OCI-LY7 (cell line): ENCODE measurements around the gene DDX28. TPM values are rescaled to one million over a fixed set of nuclear protein-coding genes. Genes with fewer than 3 reads are reported as not detected.
"Not testable (repeated sequence)": the region's sequence is repeated elsewhere in the genome, so short reads cannot be mapped to it uniquely, and the experiment has no call there.

Experiments
- BruUV-seq: library from RNA; stranded (reverse); fragments of 400-500 nt; replicated peaks from 2 replicates; lab custom pipeline; 2021; lab: Mats Ljungman, UMichigan
- CTCF ChIA-PET: fragments of 300-600 bp; sonication (Branson Sonifier 250); formaldehyde crosslinking; loops from one replicate; lab custom pipeline; 2022; ENCODE audit warnings: antibody characterized with exemption; ENCODE audit not compliant: unreplicated experiment; lab: Charles Lee
- POLR2A ChIA-PET: fragments of 300-600 bp; sonication (Branson Sonifier 250); formaldehyde crosslinking; loops from one replicate; lab custom pipeline; 2022; ENCODE audit warnings: antibody characterized with exemption; lab: Charles Lee
- DNase-seq: peaks from one replicate; pipeline ENCODE4 v3.0.0-alpha.2; 2015; ENCODE audit warnings: low spot score
- H2AFZ ChIP-seq: fragments of 200-600 bp; sonication (generic), shearing (Covaris generic); 2 replicates; pipeline ENCODE4 v1.6.1; 2014; ENCODE audit warnings: mild to moderate bottlenecking, antibody characterized with exemption, low read length, moderate library complexity
- H3K27ac ChIP-seq: fragments of 200-600 bp; sonication (generic); 2 replicates; pipeline ENCODE4 v1.5.1; 2014; ENCODE audit warnings: mixed run types, low read depth, mild to moderate bottlenecking, moderate library complexity, low read length, inconsistent platforms; ENCODE audit not compliant: poor library complexity, severe bottlenecking
- H3K36me3 ChIP-seq: fragments of 200-600 bp; sonication (generic); 2 replicates; pipeline ENCODE4 v1.6.1; 2014; ENCODE audit warnings: mild to moderate bottlenecking, antibody characterized with exemption, low read length, moderate library complexity, mixed read lengths; ENCODE audit not compliant: insufficient read depth
- H3K4me1 ChIP-seq: fragments of 200-600 bp; sonication (generic); 2 replicates; pipeline ENCODE4 v1.5.1; 2014; ENCODE audit warnings: mild to moderate bottlenecking, low read length; ENCODE audit not compliant: insufficient read depth, poor library complexity, severe bottlenecking
- H3K4me2 ChIP-seq: fragments of 200-600 bp; sonication (generic); 2 replicates; pipeline ENCODE4 v1.6.1; 2014; ENCODE audit warnings: mild to moderate bottlenecking, low read length
- H3K4me3 ChIP-seq: fragments of 200-600 bp; sonication (generic); 2 replicates; pipeline ENCODE4 v1.5.1; 2014; ENCODE audit warnings: mild to moderate bottlenecking, low read depth, low read length; ENCODE audit not compliant: poor library complexity, severe bottlenecking
- H3K79me2 ChIP-seq: fragments of 200-600 bp; sonication (generic); 2 replicates; pipeline ENCODE4 v1.6.1; 2016; ENCODE audit warnings: low read depth, mild to moderate bottlenecking, low read length, moderate library complexity, mixed read lengths; ENCODE audit not compliant: insufficient read depth
- H3K9me2 ChIP-seq: fragments of 200-600 bp; sonication (generic); 2 replicates; pipeline ENCODE4 v1.6.1; 2016; ENCODE audit warnings: mild to moderate bottlenecking, low read length, mixed read lengths; ENCODE audit not compliant: insufficient read depth
- H3K9me3 ChIP-seq: fragments of 200-600 bp; sonication (generic); 2 replicates; pipeline ENCODE4 v1.6.1; 2014; ENCODE audit warnings: mild to moderate bottlenecking, mixed run types, low read length, mixed read lengths
- H4K20me1 ChIP-seq: fragments of 200-600 bp; sonication (generic); 2 replicates; pipeline ENCODE4 v1.6.1; 2014; ENCODE audit warnings: mild to moderate bottlenecking, antibody characterized with exemption, low read length, moderate library complexity, mixed read lengths; ENCODE audit not compliant: insufficient read depth
- EZH2phosphoT487 ChIP-seq: fragments of 200-600 bp; sonication (generic); IDR thresholded peaks from 2 replicates; pipeline ENCODE4 v1.6.1; 2018; ENCODE audit warnings: low read depth, borderline replicate concordance, mild to moderate bottlenecking, mixed run types, antibody characterized with exemption, low read length, moderate library complexity, mixed read lengths
- intact Hi-C: fragments of 100-400 bp; cut with micrococcal nuclease; formaldehyde crosslinking; loops from one replicate; pipeline ENCODE4 v1.10.0; 2022; ENCODE audit not compliant: unreplicated experiment
- small RNA-seq: library from RNA; depleted of rRNA; stranded (forward); fragments of <200 nt; gene quantifications from one replicate; pipeline ENCODE3, GENCODE V24; 2014
- total RNA-seq, 2 experiments: library from RNA; depleted of rRNA in 1 of 2; stranded (reverse); fragments of >200 nt in 1 of 2; shearing (Covaris generic) in 1 of 2; gene quantifications; 2 replicates each; pipeline ENCODE4 v1.2.3, GENCODE V29; 2014 to 2022
- TF ChIP-seq, protein P1 (sequence below): fragments of 200-600 bp; sonication (generic); conservative IDR thresholded peaks from 2 replicates; pipeline ENCODE4 v1.5.1; 2014; ENCODE audit warnings: mild to moderate bottlenecking, antibody characterized with exemption, low read length, moderate library complexity, mixed read lengths

The DDX28 gene
- total RNA-seq, 2 experiments from 2014 or later = 18.1 to 31.4 TPM

DNA sequence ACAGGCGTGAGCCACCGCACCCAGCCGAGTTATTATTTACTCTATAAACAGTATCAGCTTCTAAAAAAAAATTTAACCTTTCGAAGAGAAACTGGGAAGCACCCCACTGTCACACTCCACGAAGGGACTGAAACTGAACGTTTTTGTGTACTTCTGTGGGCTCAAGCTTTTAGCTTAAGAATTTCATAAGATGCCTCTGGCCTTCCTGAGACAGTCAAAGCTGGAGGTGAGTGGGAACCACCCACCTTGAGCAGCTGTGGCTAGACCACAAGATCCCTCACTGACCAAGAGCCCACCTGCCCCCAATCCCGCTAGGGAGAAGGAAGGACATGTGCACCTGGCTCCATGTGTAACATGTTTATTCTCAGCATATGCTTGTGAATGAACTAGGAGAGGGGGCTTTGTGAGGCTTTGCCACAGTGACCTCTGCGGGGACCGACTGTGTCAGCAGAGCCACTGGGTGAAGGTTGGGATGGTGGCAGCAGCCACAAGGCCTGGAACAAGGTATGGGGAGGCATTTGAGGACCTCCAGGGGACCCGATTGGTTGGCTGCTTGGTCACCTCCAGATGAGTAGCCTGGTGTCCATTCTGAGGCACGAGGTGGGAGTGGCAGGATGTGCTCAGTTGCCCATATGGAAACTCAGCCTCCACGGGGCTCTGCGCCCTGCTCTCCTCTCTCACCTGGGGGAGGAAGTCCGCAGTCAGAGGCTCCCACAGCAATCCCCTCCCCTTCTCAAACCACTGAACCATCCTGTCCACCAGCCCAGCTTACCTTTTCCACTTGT lies 47.5 kb downstream of the DDX28 start:
- no peaks in the 10 kb centered on the region for H3K79me2 ChIP-seq
- no peaks in the 10 kb centered on the region for H3K36me3 ChIP-seq
- H4K20me1 ChIP-seq = no peaks in the 10 kb centered on the region
- H3K4me1 ChIP-seq = peaks cover 9% of the 10 kb centered on the region
- no peak for DNase-seq
- H3K27ac ChIP-seq = no peak overlapping the region
- no peaks in the 10 kb centered on the region for H3K9me3 ChIP-seq
- BruUV-seq = no TSS peak
- H2AFZ ChIP-seq = no peak overlapping the region
- H3K9me2 ChIP-seq = no peaks in the 10 kb centered on the region
- H3K4me2 ChIP-seq = no peak overlapping the region
- TF ChIP-seq, protein P1, sequence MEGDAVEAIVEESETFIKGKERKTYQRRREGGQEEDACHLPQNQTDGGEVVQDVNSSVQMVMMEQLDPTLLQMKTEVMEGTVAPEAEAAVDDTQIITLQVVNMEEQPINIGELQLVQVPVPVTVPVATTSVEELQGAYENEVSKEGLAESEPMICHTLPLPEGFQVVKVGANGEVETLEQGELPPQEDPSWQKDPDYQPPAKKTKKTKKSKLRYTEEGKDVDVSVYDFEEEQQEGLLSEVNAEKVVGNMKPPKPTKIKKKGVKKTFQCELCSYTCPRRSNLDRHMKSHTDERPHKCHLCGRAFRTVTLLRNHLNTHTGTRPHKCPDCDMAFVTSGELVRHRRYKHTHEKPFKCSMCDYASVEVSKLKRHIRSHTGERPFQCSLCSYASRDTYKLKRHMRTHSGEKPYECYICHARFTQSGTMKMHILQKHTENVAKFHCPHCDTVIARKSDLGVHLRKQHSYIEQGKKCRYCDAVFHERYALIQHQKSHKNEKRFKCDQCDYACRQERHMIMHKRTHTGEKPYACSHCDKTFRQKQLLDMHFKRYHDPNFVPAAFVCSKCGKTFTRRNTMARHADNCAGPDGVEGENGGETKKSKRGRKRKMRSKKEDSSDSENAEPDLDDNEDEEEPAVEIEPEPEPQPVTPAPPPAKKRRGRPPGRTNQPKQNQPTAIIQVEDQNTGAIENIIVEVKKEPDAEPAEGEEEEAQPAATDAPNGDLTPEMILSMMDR = no peak
- TF ChIP-seq EZH2phosphoT487 = no peak
- POLR2A ChIA-PET = interaction anchor here (0.7 to 1.6 kb wide), 2 partner anchors 9 to 174 kb away, joined by 3 to 5 read pairs; no protein-coding TSS in a partner anchor
- CTCF ChIA-PET = no interaction called here
- intact Hi-C loops = no loop called here
- H3K4me3 ChIP-seq = no peak overlapping the region

DNA sequence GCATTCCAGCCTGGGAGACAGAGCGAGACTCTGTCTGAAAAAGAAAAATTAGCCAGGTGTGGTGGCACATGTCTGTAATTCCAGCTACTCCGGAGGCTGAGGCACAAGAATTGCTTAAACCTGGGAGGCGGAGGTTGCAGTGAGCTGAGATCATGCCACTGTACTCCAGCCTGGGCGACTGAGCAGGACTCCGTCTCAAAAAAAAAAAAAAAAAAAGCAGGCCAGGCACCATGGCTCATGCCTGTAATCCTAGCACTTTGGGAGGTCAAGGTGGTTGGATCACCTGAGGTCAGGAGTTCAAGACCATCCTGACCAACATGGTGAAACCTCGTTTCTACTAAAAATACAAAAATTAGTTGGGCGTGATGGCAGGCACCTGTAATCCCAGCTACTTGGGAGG lies 50.7 kb downstream of the DDX28 start:
- POLR2A ChIA-PET, H3K79me2 ChIP-seq, H4K20me1 ChIP-seq, H3K4me3 ChIP-seq, H2AFZ ChIP-seq, H3K36me3 ChIP-seq, H3K27ac ChIP-seq, H3K9me3 ChIP-seq, H3K9me2 ChIP-seq, H3K4me2 ChIP-seq, CTCF ChIA-PET, DNase-seq, intact Hi-C loops, BruUV-seq: not testable (repeated sequence)
- H3K4me1 ChIP-seq = peaks cover 24% of the 10 kb centered on the region

- intact Hi-C loops = no loop called here
- CTCF ChIA-PET = no interaction called here
Observed at GRCh38 chr16:67971111-67971510, 51.9 kb downstream of the DDX28 start.

More at GRCh38 chr16:67971111-67971510, 51.9 kb downstream of the DDX28 start:
- no peaks in the 10 kb centered on the region for H3K9me3 ChIP-seq
- H3K4me1 ChIP-seq = peaks cover 31% of the 10 kb centered on the region
- H3K9me2 ChIP-seq = no peaks in the 10 kb centered on the region
- TF ChIP-seq, protein P1 = no peak
- TF ChIP-seq EZH2phosphoT487 = no peak
- H3K36me3 ChIP-seq = no peaks in the 10 kb centered on the region
- no peaks in the 10 kb centered on the region for H4K20me1 ChIP-seq
- POLR2A ChIA-PET = no interaction called here
- H2AFZ ChIP-seq = no peak overlapping the region
- no TSS peak for BruUV-seq
- no peak for DNase-seq
- no peaks in the 10 kb centered on the region for H3K79me2 ChIP-seq
- H3K27ac ChIP-seq = no peak overlapping the region
- H3K4me2 ChIP-seq = no peak overlapping the region
- no peak overlapping the region for H3K4me3 ChIP-seq

Small RNA genes within 50 kb of the gene (small RNA-seq; reads per million reads assigned to genes)
- not detected for gene RNU6-359P

Other genes with a start within 250 kb of the DDX28 start
- 6.7 and 12.3 TPM in 2 replicates for gene RANBP10, start 216.7 kb downstream of the DDX28 start, total RNA-seq (2014; rRNA removed; shearing (Covaris generic))
- gene RANBP10, start 216.7 kb downstream of the DDX28 start, total RNA-seq (2022) = 20.0 and 21.4 TPM in 2 replicates
- gene TSNAXIP1, start 216.3 kb downstream of the DDX28 start, total RNA-seq (2014; rRNA removed; shearing (Covaris generic)) = 0.28 and 0.76 TPM in 2 replicates
- gene TSNAXIP1, start 216.3 kb downstream of the DDX28 start, total RNA-seq (2022) = 0.68 and 0.91 TPM in 2 replicates
- 52.9 and 66.3 TPM in 2 replicates for gene THAP11, start 180.9 kb downstream of the DDX28 start, total RNA-seq (2014; rRNA removed; shearing (Covaris generic))
- 38.8 and 39.5 TPM in 2 replicates for gene THAP11, start 180.9 kb downstream of the DDX28 start, total RNA-seq (2022)
- 168 and 187 TPM in 2 replicates for gene NUTF2, start 176.3 kb downstream of the DDX28 start, total RNA-seq (2014; rRNA removed; shearing (Covaris generic))
- 143 and 144 TPM in 2 replicates for gene NUTF2, start 176.3 kb downstream of the DDX28 start, total RNA-seq (2022)
- 74.7 and 85.3 TPM in 2 replicates for gene CENPT, start 175.5 kb downstream of the DDX28 start, total RNA-seq (2014; rRNA removed; shearing (Covaris generic))
- gene CENPT, start 175.5 kb downstream of the DDX28 start, total RNA-seq (2022) = 48.9 and 55.4 TPM in 2 replicates
- 58.4 and 89.6 TPM in 2 replicates for gene EDC4, start 150.2 kb downstream of the DDX28 start, total RNA-seq (2014; rRNA removed; shearing (Covaris generic))
- 86.6 and 100 TPM in 2 replicates for gene EDC4, start 150.2 kb downstream of the DDX28 start, total RNA-seq (2022)
- gene NRN1L, start 138.3 kb downstream of the DDX28 start, total RNA-seq (2014; rRNA removed; shearing (Covaris generic)) = 0.66 and 1.7 TPM in 2 replicates
- 0.80 and 1.2 TPM in 2 replicates for gene NRN1L, start 138.3 kb downstream of the DDX28 start, total RNA-seq (2022)
- gene PSKH1, start 130.0 kb downstream of the DDX28 start, total RNA-seq (2014; rRNA removed; shearing (Covaris generic)) = 9.7 and 10.4 TPM in 2 replicates
- 23.8 and 27.1 TPM in 2 replicates for gene PSKH1, start 130.0 kb downstream of the DDX28 start, total RNA-seq (2022)
- gene CTRL, start 91.4 kb downstream of the DDX28 start, total RNA-seq (2014; rRNA removed; shearing (Covaris generic)) = 5.9 and 9.6 TPM in 2 replicates
- 4.0 and 5.1 TPM in 2 replicates for gene CTRL, start 91.4 kb downstream of the DDX28 start, total RNA-seq (2022)
- gene PSMB10, start 86.4 kb downstream of the DDX28 start, total RNA-seq (2014; rRNA removed; shearing (Covaris generic)) = 179 and 227 TPM in 2 replicates
- 89.9 and 98.2 TPM in 2 replicates for gene PSMB10, start 86.4 kb downstream of the DDX28 start, total RNA-seq (2022)
- 4.1 and 4.4 TPM in 2 replicates for gene LCAT, start 79.1 kb downstream of the DDX28 start, total RNA-seq (2014; rRNA removed; shearing (Covaris generic))
- 9.8 and 10.8 TPM in 2 replicates for gene LCAT, start 79.1 kb downstream of the DDX28 start, total RNA-seq (2022)
- gene SLC12A4, start 54.6 kb downstream of the DDX28 start, total RNA-seq (2014; rRNA removed; shearing (Covaris generic)) = 8.3 and 10.0 TPM in 2 replicates
- 16.7 and 22.5 TPM in 2 replicates for gene SLC12A4, start 54.6 kb downstream of the DDX28 start, total RNA-seq (2022)
- not detected in 2 replicates for gene DPEP3, start 42.7 kb downstream of the DDX28 start, total RNA-seq (2014; rRNA removed; shearing (Covaris generic))
- gene DPEP3, start 42.7 kb downstream of the DDX28 start, total RNA-seq (2022) = not detected in 2 replicates
- 0.13 and 0.22 TPM in 2 replicates for gene DPEP2, start 23.7 kb downstream of the DDX28 start, total RNA-seq (2014; rRNA removed; shearing (Covaris generic))
- 0.23 and 0.37 TPM in 2 replicates for gene DPEP2, start 23.7 kb downstream of the DDX28 start, total RNA-seq (2022)
- gene DPEP2NB, start 7.3 kb downstream of the DDX28 start, total RNA-seq (2014; rRNA removed; shearing (Covaris generic)) = 0.72 TPM in 1 of 2 replicates, not detected in the other
- not detected in 2 replicates for gene DPEP2NB, start 7.3 kb downstream of the DDX28 start, total RNA-seq (2022)
- gene DUS2, start 52 bp upstream of the DDX28 start, total RNA-seq (2014; rRNA removed; shearing (Covaris generic)) = 19.9 and 20.7 TPM in 2 replicates
- 32.4 and 34.7 TPM in 2 replicates for gene DUS2, start 52 bp upstream of the DDX28 start, total RNA-seq (2022)
- gene NFATC3, start 62.1 kb upstream of the DDX28 start, total RNA-seq (2014; rRNA removed; shearing (Covaris generic)) = 60.9 and 73.4 TPM in 2 replicates
- 76.0 and 91.7 TPM in 2 replicates for gene NFATC3, start 62.1 kb upstream of the DDX28 start, total RNA-seq (2022)
- gene ESRP2, start 212.9 kb upstream of the DDX28 start, total RNA-seq (2014; rRNA removed; shearing (Covaris generic)) = 0.08 TPM in 1 of 2 replicates, not detected in the other
- not detected in 2 replicates for gene ESRP2, start 212.9 kb upstream of the DDX28 start, total RNA-seq (2022)
- gene PLA2G15, start 222.1 kb upstream of the DDX28 start, total RNA-seq (2014; rRNA removed; shearing (Covaris generic)) = 38.9 and 46.2 TPM in 2 replicates
- gene PLA2G15, start 222.1 kb upstream of the DDX28 start, total RNA-seq (2022) = 27.5 and 36.8 TPM in 2 replicates
- 50.9 and 53.1 TPM in 2 replicates for gene SLC7A6, start 241.3 kb upstream of the DDX28 start, total RNA-seq (2014; rRNA removed; shearing (Covaris generic))
- 79.5 and 98.8 TPM in 2 replicates for gene SLC7A6, start 241.3 kb upstream of the DDX28 start, total RNA-seq (2022)